Measurements from ENCODE around the gene GPR157. TPM values are rescaled to one million over a fixed set of nuclear protein-coding genes. Genes with fewer than 3 reads are reported as not detected.

The GPR157 gene
- total and polyA plus RNA-seq, 2 experiments from 2014 or later, result 0.81 to 3.9 TPM

GRCh38 chr1:9165396-9165795 lies 36.5 kb upstream of the GPR157 start:
- peak overlapping the region; percentile 38; the same call in 1 of the 2 replicates for H3K4me2 ChIP-seq
- H4K20me1 ChIP-seq (replicated peaks; ENCODE audit: insufficient read depth), result peaks cover 25% of the 10 kb centered on the region; the same call in 1 of the 2 replicates

More at GRCh38 chr1:9165396-9165795, 36.5 kb upstream of the GPR157 start:
- no peak for TF ChIP-seq EZH2 (IDR thresholded peaks at IDR 0.05; ENCODE audit: low read depth, unreplicated experiment)
- no peak for TF ChIP-seq ZNF331 (CRISPR knock-in tag; IDR thresholded peaks at IDR 0.05; ENCODE audit: low read depth)
- TF ChIP-seq NANOG (IDR thresholded peaks at IDR 0.05; ENCODE audit: borderline replicate concordance), result no peak
- no peak for TF ChIP-seq EZH2phosphoT487 (IDR thresholded peaks at IDR 0.05; ENCODE audit: unreplicated experiment)
- TF ChIP-seq, protein P1, sequence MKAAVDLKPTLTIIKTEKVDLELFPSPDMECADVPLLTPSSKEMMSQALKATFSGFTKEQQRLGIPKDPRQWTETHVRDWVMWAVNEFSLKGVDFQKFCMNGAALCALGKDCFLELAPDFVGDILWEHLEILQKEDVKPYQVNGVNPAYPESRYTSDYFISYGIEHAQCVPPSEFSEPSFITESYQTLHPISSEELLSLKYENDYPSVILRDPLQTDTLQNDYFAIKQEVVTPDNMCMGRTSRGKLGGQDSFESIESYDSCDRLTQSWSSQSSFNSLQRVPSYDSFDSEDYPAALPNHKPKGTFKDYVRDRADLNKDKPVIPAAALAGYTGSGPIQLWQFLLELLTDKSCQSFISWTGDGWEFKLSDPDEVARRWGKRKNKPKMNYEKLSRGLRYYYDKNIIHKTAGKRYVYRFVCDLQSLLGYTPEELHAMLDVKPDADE (IDR thresholded peaks at IDR 0.05), result no peak
- TF ChIP-seq POLR2AphosphoS5 (IDR thresholded peaks at IDR 0.05; ENCODE audit: low read depth), result no peak
- TF ChIP-seq ZNF462 (CRISPR knock-in tag; IDR thresholded peaks at IDR 0.05), result no peak
- TF ChIP-seq ZNF114 (CRISPR knock-in tag; IDR thresholded peaks at IDR 0.05), result no peak
- TF ChIP-seq JUNB (IDR thresholded peaks at IDR 0.05; ENCODE audit: unreplicated experiment), result no peak
- TF ChIP-seq, protein P2, sequence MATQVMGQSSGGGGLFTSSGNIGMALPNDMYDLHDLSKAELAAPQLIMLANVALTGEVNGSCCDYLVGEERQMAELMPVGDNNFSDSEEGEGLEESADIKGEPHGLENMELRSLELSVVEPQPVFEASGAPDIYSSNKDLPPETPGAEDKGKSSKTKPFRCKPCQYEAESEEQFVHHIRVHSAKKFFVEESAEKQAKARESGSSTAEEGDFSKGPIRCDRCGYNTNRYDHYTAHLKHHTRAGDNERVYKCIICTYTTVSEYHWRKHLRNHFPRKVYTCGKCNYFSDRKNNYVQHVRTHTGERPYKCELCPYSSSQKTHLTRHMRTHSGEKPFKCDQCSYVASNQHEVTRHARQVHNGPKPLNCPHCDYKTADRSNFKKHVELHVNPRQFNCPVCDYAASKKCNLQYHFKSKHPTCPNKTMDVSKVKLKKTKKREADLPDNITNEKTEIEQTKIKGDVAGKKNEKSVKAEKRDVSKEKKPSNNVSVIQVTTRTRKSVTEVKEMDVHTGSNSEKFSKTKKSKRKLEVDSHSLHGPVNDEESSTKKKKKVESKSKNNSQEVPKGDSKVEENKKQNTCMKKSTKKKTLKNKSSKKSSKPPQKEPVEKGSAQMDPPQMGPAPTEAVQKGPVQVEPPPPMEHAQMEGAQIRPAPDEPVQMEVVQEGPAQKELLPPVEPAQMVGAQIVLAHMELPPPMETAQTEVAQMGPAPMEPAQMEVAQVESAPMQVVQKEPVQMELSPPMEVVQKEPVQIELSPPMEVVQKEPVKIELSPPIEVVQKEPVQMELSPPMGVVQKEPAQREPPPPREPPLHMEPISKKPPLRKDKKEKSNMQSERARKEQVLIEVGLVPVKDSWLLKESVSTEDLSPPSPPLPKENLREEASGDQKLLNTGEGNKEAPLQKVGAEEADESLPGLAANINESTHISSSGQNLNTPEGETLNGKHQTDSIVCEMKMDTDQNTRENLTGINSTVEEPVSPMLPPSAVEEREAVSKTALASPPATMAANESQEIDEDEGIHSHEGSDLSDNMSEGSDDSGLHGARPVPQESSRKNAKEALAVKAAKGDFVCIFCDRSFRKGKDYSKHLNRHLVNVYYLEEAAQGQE (IDR thresholded peaks at IDR 0.05; ENCODE audit: unreplicated experiment), result no peak
- no peak for TF ChIP-seq CREB1 (CRISPR knock-in tag; IDR thresholded peaks at IDR 0.05; ENCODE audit: low read depth)
- TF ChIP-seq CTCF (conservative IDR thresholded peaks at IDR 0.05; ENCODE audit: low read depth in 2 of 2), result no peak
- no peak for TF ChIP-seq STAT1 (IDR thresholded peaks at IDR 0.05; ENCODE audit: unreplicated experiment)
- ATAC-seq, result peak; percentile 16
- Mint-ChIP-seq H3K27me3 (ENCODE audit: insufficient read depth, low read depth, poor library complexity) (peaks cover 4% of the 10 kb centered on the region), H3K9me3 (no peaks in the 10 kb centered on the region), H3K4me3 (peak overlapping the region; percentile 42; the same call in 2 of the 3 replicates), H3K4me1 (peaks cover 49% of the 10 kb centered on the region), H3K27ac (no peak overlapping the region), H3K36me3 (ENCODE audit: low read depth) (peaks cover 13% of the 10 kb centered on the region)
- Histone ChIP-seq H2AFZ (no peak overlapping the region), H3F3A (replicated peaks; ENCODE audit: low read depth) (no peaks in the 10 kb centered on the region), H3K9me2 (ENCODE audit: insufficient read depth) (no peaks in the 10 kb centered on the region), H3K27me3 (ENCODE audit: insufficient read depth) (no peaks in the 10 kb centered on the region), H3K4me1 (ENCODE audit: insufficient read depth) (peaks cover 24% of the 10 kb centered on the region), H3K27ac (ENCODE audit: low read depth) (0 out of 2 replicates have a peak overlapping the region, but pooled peaks have one; percentile 30), H3K79me2 (replicated peaks; ENCODE audit: insufficient read depth) (peaks cover 96% of the 10 kb centered on the region), H3K36me3 (ENCODE audit: insufficient read depth) (no peaks in the 10 kb centered on the region), H3K4me3 (no peak overlapping the region)
- no peak for DNase-seq (ENCODE audit: low spot score)
